MM.1S (cell line): Measurements from ENCODE around the gene FBLN7.

Experiments
- EZH2 ChIP-seq: fragments of 300-600 bp; sonication (generic); optimal IDR thresholded peaks from 2 replicates; pipeline ENCODE3; 2017; ENCODE audit warnings: low read depth, mild to moderate bottlenecking, antibody characterized with exemption, low read length, mixed read lengths
- EZH2phosphoT487 ChIP-seq: fragments of 300-600 bp; sonication (generic); IDR thresholded peaks from 2 replicates; pipeline ENCODE4 v1.6.1; 2018; ENCODE audit warnings: antibody characterized with exemption, low read length
- TF ChIP-seq, protein P1 (sequence below): fragments of 300-600 bp; sonication (generic); IDR thresholded peaks from 2 replicates; pipeline ENCODE4 v1.5.1; 2016; ENCODE audit warnings: antibody characterized with exemption, low read length, mixed read lengths

DNA sequence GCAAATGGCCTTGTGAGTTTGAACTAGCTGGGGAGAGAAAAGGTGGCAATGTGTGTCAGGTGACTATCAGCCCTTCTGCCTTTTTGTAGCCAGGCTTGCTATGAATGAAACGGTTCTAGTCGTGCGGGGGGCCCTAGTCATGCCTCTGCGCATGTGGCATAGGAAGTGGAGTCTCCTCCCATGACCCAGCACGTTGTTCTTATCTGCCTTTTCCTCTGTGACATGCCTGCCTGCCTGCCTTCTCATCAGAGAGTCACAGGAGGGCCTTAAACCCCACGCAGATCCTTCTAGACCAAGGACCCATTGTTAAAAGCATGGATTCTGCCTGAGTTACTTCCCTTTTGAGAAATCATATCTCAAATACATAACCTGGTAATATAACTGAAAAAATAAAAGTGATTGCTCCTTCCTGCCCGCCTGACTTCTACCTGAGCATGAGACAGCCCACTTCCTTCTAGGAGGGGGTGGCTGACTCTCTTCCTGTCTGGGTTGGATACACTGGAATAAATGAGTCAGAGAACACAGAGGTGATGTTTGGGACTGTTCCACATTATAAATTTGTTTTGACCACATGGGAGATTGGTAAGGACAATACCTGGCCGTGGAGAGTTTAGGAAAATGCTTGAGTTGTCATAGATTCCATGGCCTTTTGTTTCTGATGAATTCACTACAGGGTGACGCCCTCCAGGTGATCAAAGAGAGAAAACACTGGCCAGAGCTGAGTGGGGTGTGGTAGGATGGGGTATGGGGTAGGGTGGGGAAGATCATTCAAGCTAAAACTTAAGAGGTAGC lies 49.8 kb downstream of the FBLN7 start:
- TF ChIP-seq, protein P1, sequence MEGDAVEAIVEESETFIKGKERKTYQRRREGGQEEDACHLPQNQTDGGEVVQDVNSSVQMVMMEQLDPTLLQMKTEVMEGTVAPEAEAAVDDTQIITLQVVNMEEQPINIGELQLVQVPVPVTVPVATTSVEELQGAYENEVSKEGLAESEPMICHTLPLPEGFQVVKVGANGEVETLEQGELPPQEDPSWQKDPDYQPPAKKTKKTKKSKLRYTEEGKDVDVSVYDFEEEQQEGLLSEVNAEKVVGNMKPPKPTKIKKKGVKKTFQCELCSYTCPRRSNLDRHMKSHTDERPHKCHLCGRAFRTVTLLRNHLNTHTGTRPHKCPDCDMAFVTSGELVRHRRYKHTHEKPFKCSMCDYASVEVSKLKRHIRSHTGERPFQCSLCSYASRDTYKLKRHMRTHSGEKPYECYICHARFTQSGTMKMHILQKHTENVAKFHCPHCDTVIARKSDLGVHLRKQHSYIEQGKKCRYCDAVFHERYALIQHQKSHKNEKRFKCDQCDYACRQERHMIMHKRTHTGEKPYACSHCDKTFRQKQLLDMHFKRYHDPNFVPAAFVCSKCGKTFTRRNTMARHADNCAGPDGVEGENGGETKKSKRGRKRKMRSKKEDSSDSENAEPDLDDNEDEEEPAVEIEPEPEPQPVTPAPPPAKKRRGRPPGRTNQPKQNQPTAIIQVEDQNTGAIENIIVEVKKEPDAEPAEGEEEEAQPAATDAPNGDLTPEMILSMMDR: no peak
- TF ChIP-seq EZH2phosphoT487: no peak
- TF ChIP-seq EZH2: no peak
